MM.1S (cell line): ENCODE results near the gene NPLOC4.

ENCODE experiments used
- EZH2 ChIP-seq: fragments of 300-600 bp; sonication (generic); optimal IDR thresholded peaks from 2 replicates; pipeline ENCODE3; 2017; ENCODE audit warnings: low read depth, mild to moderate bottlenecking, antibody characterized with exemption, low read length, mixed read lengths
- TF ChIP-seq, protein P1 (sequence below): fragments of 300-600 bp; sonication (generic); IDR thresholded peaks from 2 replicates; pipeline ENCODE4 v1.5.1; 2016; ENCODE audit warnings: antibody characterized with exemption, low read length, mixed read lengths

DNA sequence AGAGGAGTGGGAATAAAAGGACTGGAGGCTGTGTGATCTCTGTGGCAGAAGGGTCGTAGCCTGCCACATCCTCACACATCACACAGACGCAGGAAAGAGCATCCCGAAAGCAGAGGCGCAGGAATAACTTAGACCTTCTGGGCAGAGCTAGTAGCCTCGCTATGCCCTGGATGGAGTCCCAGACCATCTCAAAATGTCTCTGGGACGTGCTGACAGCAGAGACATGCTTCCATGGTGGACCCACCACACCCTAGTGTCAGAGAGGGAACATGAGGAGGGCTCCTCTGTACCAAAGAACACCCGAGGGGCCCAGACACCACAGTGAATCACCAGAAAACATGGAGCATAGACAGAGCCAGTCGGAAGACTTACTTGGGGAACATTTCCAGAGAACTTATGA is 55.2 kb downstream of the NPLOC4 start:
- TF ChIP-seq, protein P1, sequence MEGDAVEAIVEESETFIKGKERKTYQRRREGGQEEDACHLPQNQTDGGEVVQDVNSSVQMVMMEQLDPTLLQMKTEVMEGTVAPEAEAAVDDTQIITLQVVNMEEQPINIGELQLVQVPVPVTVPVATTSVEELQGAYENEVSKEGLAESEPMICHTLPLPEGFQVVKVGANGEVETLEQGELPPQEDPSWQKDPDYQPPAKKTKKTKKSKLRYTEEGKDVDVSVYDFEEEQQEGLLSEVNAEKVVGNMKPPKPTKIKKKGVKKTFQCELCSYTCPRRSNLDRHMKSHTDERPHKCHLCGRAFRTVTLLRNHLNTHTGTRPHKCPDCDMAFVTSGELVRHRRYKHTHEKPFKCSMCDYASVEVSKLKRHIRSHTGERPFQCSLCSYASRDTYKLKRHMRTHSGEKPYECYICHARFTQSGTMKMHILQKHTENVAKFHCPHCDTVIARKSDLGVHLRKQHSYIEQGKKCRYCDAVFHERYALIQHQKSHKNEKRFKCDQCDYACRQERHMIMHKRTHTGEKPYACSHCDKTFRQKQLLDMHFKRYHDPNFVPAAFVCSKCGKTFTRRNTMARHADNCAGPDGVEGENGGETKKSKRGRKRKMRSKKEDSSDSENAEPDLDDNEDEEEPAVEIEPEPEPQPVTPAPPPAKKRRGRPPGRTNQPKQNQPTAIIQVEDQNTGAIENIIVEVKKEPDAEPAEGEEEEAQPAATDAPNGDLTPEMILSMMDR, result no peak
- TF ChIP-seq EZH2, result no peak
